Stimulated activated CD4-positive, alpha-beta T cell treated with anti-CD3 and anti-CD28 coated beads, Interleukin-1b, Interleukin-23, amount 100 ng/mL, for 1 hour (primary cell): ENCODE data around the gene SUMO4.
"Not testable (repeated sequence)": the region's sequence is repeated elsewhere in the genome, so short reads cannot be mapped to it uniquely, and the experiment has no call there.

Experiments used
- DNase-seq, 2 donors: peaks; one replicate each; pipeline ENCODE4 v3.0.0-alpha.2; 2020; ENCODE audit warnings: low read depth in 2 of 2

SUMO4 gene

GRCh38 chr6:149431905-149432775 is 32.1 kb downstream of the SUMO4 start:
- peak; percentile 75 to 91 for DNase-seq

GRCh38 chr6:149433405-149433804 is 33.3 kb downstream of the SUMO4 start:
- DNase-seq: no peak

- DNase-seq: no peak
These were observed 33.8 kb downstream of the SUMO4 start for GRCh38 chr6:149433881-149434280.

- no peak for DNase-seq
These were observed 36.0 kb downstream of the SUMO4 start for GRCh38 chr6:149435919-149436586.

- no peak for DNase-seq
These were observed 36.6 kb downstream of the SUMO4 start for GRCh38 chr6:149436647-149437046.

- DNase-seq: no peak
These were observed 37.1 kb downstream of the SUMO4 start for GRCh38 chr6:149437212-149437611.

GRCh38 chr6:149438855-149439254 is 38.8 kb downstream of the SUMO4 start:
- no peak for DNase-seq

GRCh38 chr6:149439626-149440025 is 39.6 kb downstream of the SUMO4 start:
- DNase-seq: no peak

- DNase-seq: no peak
These were observed 40.9 kb downstream of the SUMO4 start for GRCh38 chr6:149440735-149441671.

- no peak for DNase-seq
These were observed 41.7 kb downstream of the SUMO4 start for GRCh38 chr6:149441740-149442139.

- DNase-seq: no peak
These were observed 43.5 kb downstream of the SUMO4 start for GRCh38 chr6:149443411-149444181.

- DNase-seq: not testable (repeated sequence)
These were observed 44.5 kb downstream of the SUMO4 start for GRCh38 chr6:149444360-149445094.

GRCh38 chr6:149445095-149445466 is 45.0 kb downstream of the SUMO4 start:
- DNase-seq: no peak

GRCh38 chr6:149445573-149445972 is 45.5 kb downstream of the SUMO4 start:
- DNase-seq: no peak

- no peak for DNase-seq
These were observed 46.8 kb downstream of the SUMO4 start for GRCh38 chr6:149446791-149447376.

GRCh38 chr6:149448821-149449453 is 48.9 kb downstream of the SUMO4 start:
- DNase-seq: no peak

- no peak for DNase-seq
These were observed 50.0 kb downstream of the SUMO4 start for GRCh38 chr6:149449831-149450678.
